Measurements from ENCODE around the gene STN1. TPM values are rescaled to one million over a fixed set of nuclear protein-coding genes. Genes with fewer than 3 reads are reported as not detected.

STN1 gene
- total RNA-seq, 1 donor from 2014 or later = 57.1 TPM

DNA sequence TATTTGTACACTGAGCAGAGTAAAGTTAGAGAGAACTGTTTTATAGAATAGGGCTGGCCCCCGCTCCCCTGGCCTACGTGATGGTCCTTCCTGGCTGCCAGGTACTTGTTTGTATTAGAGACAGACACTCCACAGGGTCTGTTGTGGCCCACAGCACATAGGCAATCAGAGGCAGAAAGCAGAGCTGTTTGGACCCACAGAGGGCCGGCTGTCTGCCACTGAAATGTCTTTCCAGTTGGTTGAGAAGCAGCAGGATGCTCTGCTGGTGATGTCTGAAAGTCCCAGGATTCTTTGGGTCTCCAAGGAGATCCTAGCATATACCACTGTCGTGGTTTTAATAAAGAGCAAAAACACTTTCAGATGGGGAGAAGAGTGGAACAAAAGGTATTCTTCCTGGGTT lies 5.2 kb downstream of the STN1 start:
- peaks cover 10% of the 10 kb centered on the region for H3K36me3 Mint-ChIP-seq (ENCODE audit: unreplicated experiment)
- H3K4me1 Mint-ChIP-seq (ENCODE audit: low read depth, unreplicated experiment) = peaks cover 48% of the 10 kb centered on the region
- peaks cover 8% of the 10 kb centered on the region for H3K9me3 Mint-ChIP-seq (ENCODE audit: unreplicated experiment)
- no peak for DNase-seq
- peaks cover 5% of the 10 kb centered on the region for H3K27me3 Mint-ChIP-seq (ENCODE audit: unreplicated experiment)
- H3K27ac Mint-ChIP-seq (ENCODE audit: unreplicated experiment) = peak overlapping the region; percentile 36
- H3K4me3 Mint-ChIP-seq (ENCODE audit: unreplicated experiment) = peak overlapping the region; percentile 32
- TF ChIP-seq, protein P1, sequence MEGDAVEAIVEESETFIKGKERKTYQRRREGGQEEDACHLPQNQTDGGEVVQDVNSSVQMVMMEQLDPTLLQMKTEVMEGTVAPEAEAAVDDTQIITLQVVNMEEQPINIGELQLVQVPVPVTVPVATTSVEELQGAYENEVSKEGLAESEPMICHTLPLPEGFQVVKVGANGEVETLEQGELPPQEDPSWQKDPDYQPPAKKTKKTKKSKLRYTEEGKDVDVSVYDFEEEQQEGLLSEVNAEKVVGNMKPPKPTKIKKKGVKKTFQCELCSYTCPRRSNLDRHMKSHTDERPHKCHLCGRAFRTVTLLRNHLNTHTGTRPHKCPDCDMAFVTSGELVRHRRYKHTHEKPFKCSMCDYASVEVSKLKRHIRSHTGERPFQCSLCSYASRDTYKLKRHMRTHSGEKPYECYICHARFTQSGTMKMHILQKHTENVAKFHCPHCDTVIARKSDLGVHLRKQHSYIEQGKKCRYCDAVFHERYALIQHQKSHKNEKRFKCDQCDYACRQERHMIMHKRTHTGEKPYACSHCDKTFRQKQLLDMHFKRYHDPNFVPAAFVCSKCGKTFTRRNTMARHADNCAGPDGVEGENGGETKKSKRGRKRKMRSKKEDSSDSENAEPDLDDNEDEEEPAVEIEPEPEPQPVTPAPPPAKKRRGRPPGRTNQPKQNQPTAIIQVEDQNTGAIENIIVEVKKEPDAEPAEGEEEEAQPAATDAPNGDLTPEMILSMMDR (IDR thresholded peaks at IDR 0.05; ENCODE audit: partially characterized antibody, unreplicated experiment) = no peak

DNA sequence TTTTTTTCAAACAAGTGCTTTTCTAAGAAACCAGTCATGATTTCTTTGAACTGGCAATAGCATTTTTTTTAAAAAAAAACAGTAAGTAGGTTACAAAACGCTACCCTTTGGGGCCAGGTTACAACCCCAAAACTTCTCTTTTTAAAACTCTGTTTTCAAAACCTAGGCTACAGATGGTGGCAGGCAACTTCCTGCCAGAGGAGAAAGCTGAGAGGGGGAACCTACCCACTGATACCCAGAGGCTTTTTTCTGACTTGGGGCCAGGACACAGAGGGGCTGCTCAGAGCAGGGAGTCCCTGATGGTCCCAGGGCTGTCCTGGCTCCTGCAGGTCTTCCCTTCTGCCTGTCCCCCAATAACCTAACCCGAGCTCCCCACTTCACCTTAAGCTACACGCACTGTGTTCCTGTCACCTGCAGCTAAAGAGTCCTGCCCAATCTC lies 6.9 kb downstream of the STN1 start:
- peaks cover 8% of the 10 kb centered on the region for H3K9me3 Mint-ChIP-seq (ENCODE audit: unreplicated experiment)
- no peak for DNase-seq
- peak overlapping the region; percentile 36 for H3K4me3 Mint-ChIP-seq (ENCODE audit: unreplicated experiment)
- peak overlapping the region; percentile 79 for H3K27ac Mint-ChIP-seq (ENCODE audit: unreplicated experiment)
- peaks cover 10% of the 10 kb centered on the region for H3K36me3 Mint-ChIP-seq (ENCODE audit: unreplicated experiment)
- TF ChIP-seq, protein P1 (IDR thresholded peaks at IDR 0.05; ENCODE audit: partially characterized antibody, unreplicated experiment) = no peak
- peaks cover 46% of the 10 kb centered on the region for H3K4me1 Mint-ChIP-seq (ENCODE audit: low read depth, unreplicated experiment)
- peaks cover 5% of the 10 kb centered on the region for H3K27me3 Mint-ChIP-seq (ENCODE audit: unreplicated experiment)

DNA sequence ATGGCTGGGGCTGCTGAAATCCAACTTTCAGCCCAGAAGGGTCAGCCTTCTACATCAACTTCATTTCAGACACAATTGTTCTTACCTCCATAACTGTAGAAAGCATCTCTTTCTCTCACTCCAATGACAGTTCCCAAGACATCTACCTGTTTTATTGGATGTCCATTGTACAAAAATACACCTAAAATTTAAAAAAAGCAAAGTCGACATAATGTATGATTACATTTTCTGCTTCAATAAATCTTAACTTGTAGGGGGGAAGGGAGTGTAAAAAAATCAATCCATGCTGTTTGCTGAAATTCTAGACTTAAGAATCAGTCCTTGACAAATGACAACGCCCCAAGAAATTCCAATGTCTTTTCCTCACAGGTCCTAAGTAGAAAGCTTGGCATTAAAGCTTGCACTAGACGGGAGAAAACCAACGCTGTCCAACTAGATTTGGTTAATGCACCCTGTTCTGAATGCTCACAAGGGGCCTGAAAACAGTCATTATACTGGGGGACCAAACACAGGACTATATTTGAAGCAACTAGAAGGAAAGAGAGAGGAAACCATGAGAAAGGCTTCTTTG lies 7.5 kb downstream of the STN1 start:
- Mint-ChIP-seq H3K4me3 (ENCODE audit: unreplicated experiment) (peak overlapping the region; percentile 62), H3K27ac (ENCODE audit: unreplicated experiment) (peak overlapping the region; percentile 89), H3K27me3 (ENCODE audit: unreplicated experiment) (peaks cover 5% of the 10 kb centered on the region), H3K36me3 (ENCODE audit: unreplicated experiment) (peaks cover 9% of the 10 kb centered on the region), H3K4me1 (ENCODE audit: low read depth, unreplicated experiment) (peaks cover 44% of the 10 kb centered on the region), H3K9me3 (ENCODE audit: unreplicated experiment) (peaks cover 8% of the 10 kb centered on the region)
- TF ChIP-seq, protein P1 (IDR thresholded peaks at IDR 0.05; ENCODE audit: partially characterized antibody, unreplicated experiment) = no peak
- no peak for DNase-seq

DNA sequence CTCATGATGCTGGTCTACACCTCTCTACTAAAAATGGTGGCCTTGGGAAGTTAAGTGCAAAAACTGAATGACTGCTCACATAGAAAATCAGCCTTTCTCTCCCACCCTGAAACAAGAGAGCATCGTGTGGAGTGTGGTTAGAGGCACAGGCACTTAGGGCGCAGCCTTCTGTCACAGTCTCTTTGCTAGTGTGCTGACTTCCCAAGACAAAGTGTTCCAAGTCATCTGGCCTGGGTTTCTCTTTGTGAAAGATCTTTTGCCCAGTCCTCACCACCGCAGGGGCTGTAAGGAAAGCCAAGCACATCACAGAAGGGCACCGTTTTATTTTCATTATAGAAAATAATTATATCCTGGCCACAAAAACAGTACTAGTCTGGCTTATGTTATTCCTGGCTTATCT lies 12.5 kb downstream of the STN1 start:
- H3K27me3 Mint-ChIP-seq (ENCODE audit: unreplicated experiment) = peaks cover 5% of the 10 kb centered on the region
- peaks cover 34% of the 10 kb centered on the region for H3K4me1 Mint-ChIP-seq (ENCODE audit: low read depth, unreplicated experiment)
- no peak for DNase-seq
- H3K36me3 Mint-ChIP-seq (ENCODE audit: unreplicated experiment) = no peaks in the 10 kb centered on the region
- H3K27ac Mint-ChIP-seq (ENCODE audit: unreplicated experiment) = peak overlapping the region; percentile 84
- TF ChIP-seq, protein P1 (IDR thresholded peaks at IDR 0.05; ENCODE audit: partially characterized antibody, unreplicated experiment) = no peak
- no peak overlapping the region for H3K4me3 Mint-ChIP-seq (ENCODE audit: unreplicated experiment)
- H3K9me3 Mint-ChIP-seq (ENCODE audit: unreplicated experiment) = peaks cover 8% of the 10 kb centered on the region

DNA sequence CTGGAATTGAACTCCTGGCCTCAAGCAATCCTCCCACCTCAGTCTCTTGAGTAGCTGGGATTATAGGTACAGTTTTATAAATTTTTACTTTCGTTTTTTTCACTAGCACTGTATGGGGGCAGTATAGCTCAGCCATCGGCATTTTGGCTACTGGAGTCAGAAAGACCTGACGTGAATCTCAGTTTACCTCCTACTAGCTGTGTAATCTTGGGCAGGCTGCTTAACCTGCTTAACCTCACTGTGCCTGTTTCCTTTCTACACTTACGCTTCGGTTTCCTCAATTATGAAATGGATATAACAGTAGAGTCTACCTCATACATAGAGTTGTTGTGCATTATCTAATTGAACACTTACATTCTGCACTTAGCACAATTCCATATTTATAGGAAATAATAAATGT lies 16.7 kb downstream of the STN1 start:
- H3K9me3 Mint-ChIP-seq (ENCODE audit: unreplicated experiment) = peaks cover under 1% of the 10 kb centered on the region
- TF ChIP-seq, protein P1 (IDR thresholded peaks at IDR 0.05; ENCODE audit: partially characterized antibody, unreplicated experiment) = no peak
- no peak for DNase-seq
- H3K27me3 Mint-ChIP-seq (ENCODE audit: unreplicated experiment) = no peaks in the 10 kb centered on the region
- no peak overlapping the region for H3K27ac Mint-ChIP-seq (ENCODE audit: unreplicated experiment)
- peaks cover 39% of the 10 kb centered on the region for H3K4me1 Mint-ChIP-seq (ENCODE audit: low read depth, unreplicated experiment)
- H3K36me3 Mint-ChIP-seq (ENCODE audit: unreplicated experiment) = no peaks in the 10 kb centered on the region
- no peak overlapping the region for H3K4me3 Mint-ChIP-seq (ENCODE audit: unreplicated experiment)

Data from glutamatergic neuron (in vitro differentiated cells).